Measurements from ENCODE around the gene BRD1.

GRCh38 chr22:49825944-49826602, 1.6 kb downstream of the BRD1 start:
- no peak for TF ChIP-seq CTCF (IDR thresholded peaks at IDR 0.05 in 2 of 3, conservative IDR thresholded peaks at IDR 0.05 in 1 of 3; ENCODE audit: insufficient read depth in 2 of 3, low read depth in 1 of 3, low read length in 3 of 3)
- TF ChIP-seq DLX4 (CRISPR knock-in tag; IDR thresholded peaks at IDR 0.05) = no peak
- no peak for TF ChIP-seq MTA1 (IDR thresholded peaks at IDR 0.05; ENCODE audit: borderline replicate concordance)
- TF ChIP-seq DACH1 (IDR thresholded peaks at IDR 0.05; ENCODE audit: partially characterized antibody) = no peak
- TF ChIP-seq TAF1 (IDR thresholded peaks at IDR 0.05; ENCODE audit: control insufficient read depth, extremely low read depth, insufficient read depth, low read length, severe bottlenecking) = no peak
- no peak for TF ChIP-seq TCF7 (IDR thresholded peaks at IDR 0.05; ENCODE audit: borderline replicate concordance)
- TF ChIP-seq MAX (CRISPR knock-in tag; IDR thresholded peaks at IDR 0.05) = no peak
- TF ChIP-seq MYC (IDR thresholded peaks at IDR 0.05; ENCODE audit: low read depth, low read length) = no peak
- TF ChIP-seq MYC (CRISPR knock-in tag; IDR thresholded peaks at IDR 0.05; ENCODE audit: borderline replicate concordance, low read depth) = no peak
- TF ChIP-seq ZZZ3 (IDR thresholded peaks at IDR 0.05) = no peak
- no peak for TF ChIP-seq YBX1 (IDR thresholded peaks at IDR 0.05)
- TF ChIP-seq ZNF121 (CRISPR knock-in tag; conservative IDR thresholded peaks at IDR 0.05) = no peak
- TF ChIP-seq EZH2 (IDR thresholded peaks at IDR 0.05; ENCODE audit: borderline replicate concordance, low read depth, low read length) = no peak
- TF ChIP-seq TGIF2 (CRISPR knock-in tag; IDR thresholded peaks at IDR 0.05) = no peak
- no peak for TF ChIP-seq MXI1 (IDR thresholded peaks at IDR 0.05; ENCODE audit: low read depth, low read length)

Data from K562 (cell line).